ENCODE measurements around the gene MEGF8.

The MEGF8 gene

DNA sequence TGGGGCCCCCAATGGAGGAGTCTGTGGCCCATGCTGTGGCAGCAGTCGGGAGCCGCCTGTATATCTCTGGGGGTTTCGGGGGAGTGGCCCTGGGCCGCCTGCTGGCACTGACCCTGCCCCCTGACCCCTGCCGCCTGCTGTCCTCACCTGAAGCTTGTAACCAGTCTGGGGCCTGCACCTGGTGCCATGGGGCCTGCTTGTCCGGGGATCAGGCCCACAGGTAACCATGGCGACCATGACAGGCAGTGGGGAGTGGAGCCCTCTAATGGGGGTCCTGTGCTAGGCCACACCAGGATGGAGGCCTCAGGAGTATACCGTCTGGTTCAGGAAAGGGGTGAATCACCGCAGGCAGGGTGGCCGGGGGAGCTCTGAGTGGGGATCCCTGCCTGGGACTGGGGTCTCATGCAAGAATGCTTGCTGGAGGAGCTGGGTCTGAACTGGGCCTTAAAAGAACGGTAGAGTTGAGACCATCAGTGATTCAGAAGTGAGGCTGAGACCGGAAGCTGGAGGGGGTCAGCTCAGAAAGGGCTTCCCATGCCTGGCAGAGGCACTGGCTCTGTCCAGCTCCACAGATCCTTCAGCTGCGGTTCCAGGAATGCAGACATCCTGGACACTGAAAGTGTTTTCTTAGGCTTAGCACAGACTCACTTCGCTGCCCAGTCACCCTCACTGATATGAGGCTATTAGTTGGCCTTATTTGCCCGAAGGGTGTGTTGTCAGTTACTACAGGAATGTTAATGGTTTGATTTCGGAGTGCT lies 35.5 kb downstream of the MEGF8 start:
- no peak for DNase-seq

DNA sequence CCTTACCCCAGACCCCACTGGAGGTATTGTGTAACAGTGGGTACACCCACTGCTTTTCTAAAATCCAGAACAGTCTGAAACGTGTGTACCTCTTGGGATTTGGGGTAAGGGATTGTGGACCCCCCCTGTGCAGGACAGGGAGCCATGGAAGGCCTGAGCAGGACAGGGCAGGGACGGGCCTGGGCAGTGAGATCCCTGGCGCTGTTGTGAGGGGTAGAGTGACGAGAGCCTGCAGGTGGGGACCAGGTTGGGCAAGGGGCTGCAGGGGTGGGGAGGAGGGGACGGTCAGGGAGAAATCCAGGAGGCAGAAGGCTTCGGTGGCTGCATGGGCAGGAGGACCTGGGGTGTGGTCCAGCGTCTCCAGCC lies 36.1 kb downstream of the MEGF8 start:
- no peak for DNase-seq

GRCh38 chr19:42362342-42362741 lies 36.9 kb downstream of the MEGF8 start:
- DNase-seq: no peak

- no peak for DNase-seq
Measured at GRCh38 chr19:42362891-42363440, 37.5 kb downstream of the MEGF8 start.

GRCh38 chr19:42363614-42364346 lies 38.3 kb downstream of the MEGF8 start:
- no peak for DNase-seq

GRCh38 chr19:42366673-42367072 lies 41.2 kb downstream of the MEGF8 start:
- DNase-seq: no peak

DNA sequence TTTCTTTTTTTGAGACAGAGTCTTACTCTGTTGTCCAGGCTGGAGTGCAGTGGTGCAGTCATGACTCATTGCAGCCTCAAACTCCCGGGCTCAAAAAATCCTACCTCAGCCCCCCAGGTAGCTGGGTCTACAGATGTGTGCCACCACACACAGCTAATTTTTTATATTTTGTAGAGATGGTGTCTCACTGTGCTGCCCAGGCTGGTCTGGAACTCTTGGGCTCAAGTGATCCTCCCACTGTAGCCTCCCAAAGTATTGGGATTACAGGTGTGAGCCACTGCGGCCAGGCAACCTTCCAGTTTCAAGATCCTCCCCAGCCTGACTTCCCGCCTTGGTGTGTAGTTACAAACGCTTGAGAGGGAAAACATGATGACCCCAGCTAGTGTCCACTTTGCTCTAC lies 42.5 kb downstream of the MEGF8 start:
- no peak for DNase-seq

- no peak for DNase-seq
Measured at GRCh38 chr19:42368360-42368759, 42.9 kb downstream of the MEGF8 start.

DNA sequence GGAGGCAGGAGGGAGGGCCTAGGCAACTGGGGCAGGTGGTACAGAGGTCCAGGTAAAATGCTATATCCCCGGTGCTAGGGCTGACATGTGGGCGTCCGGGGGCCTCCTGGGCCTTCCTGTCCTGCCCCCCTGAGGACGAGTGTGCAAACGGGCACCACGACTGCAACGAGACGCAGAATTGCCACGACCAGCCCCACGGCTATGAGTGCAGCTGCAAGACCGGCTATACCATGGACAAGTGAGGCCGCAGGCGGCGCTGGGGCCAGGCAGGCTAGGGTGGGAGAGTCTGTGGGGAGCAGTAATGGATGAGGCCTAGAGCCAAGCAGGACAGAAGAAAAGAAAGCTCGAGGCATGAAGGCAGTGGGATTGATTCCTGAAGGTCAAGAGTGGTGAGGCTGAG lies 43.3 kb downstream of the MEGF8 start:
- DNase-seq: no peak

DNA sequence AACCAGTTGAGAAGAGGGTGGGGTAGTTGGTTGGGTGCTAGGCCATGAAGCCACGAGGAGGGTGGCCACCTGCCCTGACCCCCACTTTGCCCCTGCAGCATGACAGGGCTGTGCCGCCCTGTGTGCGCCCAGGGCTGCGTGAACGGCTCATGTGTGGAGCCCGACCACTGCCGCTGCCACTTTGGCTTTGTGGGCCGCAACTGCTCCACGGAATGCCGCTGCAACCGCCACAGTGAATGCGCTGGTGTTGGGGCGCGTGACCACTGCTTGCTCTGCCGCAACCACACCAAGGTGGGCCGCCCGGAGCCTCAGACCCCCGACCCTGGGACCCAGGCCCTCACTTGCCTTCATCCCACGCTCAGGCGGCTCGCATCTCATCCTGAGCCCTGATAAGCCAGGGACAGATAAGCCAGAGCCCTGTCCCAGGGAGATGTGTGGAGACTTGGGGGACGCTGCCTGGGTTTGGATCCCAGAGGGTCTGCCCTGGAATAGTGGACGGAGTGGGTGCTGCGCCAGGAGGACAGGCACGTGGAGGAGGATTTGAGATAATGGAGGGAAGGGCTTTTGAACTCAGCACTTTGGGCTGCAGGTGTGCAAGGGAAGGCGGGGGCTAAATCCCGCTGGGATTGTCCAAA lies 44.1 kb downstream of the MEGF8 start:
- DNase-seq: no peak

DNA sequence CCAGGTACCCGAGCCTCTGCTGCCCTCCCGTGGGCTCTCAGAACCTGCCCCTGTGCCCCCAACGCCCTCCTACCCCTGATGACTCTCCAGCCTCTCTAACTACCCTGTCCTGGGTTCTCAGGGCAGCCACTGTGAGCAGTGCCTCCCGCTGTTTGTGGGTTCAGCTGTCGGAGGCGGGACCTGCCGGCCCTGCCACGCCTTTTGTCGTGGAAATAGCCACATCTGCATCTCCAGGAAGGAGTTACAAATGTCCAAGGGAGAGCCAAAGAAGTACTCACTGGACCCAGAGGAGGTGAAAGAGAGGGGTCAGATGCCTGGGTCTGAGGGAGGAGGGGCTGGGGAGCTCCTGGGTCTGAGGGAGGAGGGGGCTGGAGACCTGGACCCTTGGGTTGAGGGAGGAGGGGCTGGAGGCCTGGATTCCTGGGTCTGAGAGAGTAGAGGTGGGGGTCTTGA lies 44.7 kb downstream of the MEGF8 start:
- no peak for DNase-seq

DNA sequence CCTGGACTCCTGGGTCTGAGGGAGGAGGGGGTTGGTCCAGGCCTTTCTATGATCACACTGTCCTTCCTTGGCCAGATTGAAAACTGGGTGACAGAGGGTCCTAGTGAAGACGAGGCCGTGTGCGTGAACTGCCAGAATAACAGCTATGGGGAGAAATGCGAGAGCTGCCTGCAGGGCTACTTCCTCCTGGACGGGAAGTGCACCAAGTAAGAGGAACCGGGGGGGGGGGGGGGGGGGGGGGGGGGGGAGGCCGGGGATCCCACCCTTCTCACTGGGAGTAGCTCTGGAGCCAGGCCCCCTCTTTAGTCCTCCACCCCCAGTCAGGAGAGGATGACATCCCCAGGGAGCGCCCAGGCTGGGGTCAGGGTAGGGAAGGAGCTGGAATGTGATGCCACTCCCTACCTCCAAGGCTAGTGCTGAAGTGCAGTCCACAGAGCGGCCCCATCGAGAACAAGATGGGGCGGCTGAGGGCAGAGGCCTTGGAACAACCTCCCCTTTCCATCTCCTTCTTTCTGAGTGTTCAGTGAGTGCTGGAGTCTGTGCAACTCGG lies 45.3 kb downstream of the MEGF8 start:
- DNase-seq: no peak

- no peak for DNase-seq
Measured at GRCh38 chr19:42374826-42375376, 49.5 kb downstream of the MEGF8 start.

GRCh38 chr19:42375415-42376176 lies 50.2 kb downstream of the MEGF8 start:
- no peak for DNase-seq

GRCh38 chr19:42376177-42376555 lies 50.7 kb downstream of the MEGF8 start:
- DNase-seq: no peak

- no peak for DNase-seq
Measured at GRCh38 chr19:42378225-42379215, 53.1 kb downstream of the MEGF8 start.

DNA sequence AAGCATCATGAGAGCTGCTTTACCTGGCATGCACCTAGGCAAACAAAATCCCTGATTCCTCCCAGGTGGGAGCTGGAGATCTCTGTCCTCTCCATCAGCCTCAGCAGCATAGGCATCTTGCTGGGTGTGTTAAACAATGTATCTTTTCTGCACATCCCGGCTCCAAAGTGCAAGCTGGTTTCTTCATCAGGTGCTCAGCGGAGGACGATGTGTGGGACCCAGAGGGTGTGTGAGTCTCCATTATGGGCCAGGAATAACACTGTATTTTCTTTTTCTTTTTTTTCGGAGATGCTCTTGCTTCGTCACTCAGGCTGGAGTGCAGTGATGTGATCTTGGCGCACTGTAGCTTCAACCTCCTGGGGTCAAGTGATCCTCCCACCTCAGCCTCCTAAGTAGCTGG lies 54.7 kb downstream of the MEGF8 start:
- DNase-seq: no peak

DNA sequence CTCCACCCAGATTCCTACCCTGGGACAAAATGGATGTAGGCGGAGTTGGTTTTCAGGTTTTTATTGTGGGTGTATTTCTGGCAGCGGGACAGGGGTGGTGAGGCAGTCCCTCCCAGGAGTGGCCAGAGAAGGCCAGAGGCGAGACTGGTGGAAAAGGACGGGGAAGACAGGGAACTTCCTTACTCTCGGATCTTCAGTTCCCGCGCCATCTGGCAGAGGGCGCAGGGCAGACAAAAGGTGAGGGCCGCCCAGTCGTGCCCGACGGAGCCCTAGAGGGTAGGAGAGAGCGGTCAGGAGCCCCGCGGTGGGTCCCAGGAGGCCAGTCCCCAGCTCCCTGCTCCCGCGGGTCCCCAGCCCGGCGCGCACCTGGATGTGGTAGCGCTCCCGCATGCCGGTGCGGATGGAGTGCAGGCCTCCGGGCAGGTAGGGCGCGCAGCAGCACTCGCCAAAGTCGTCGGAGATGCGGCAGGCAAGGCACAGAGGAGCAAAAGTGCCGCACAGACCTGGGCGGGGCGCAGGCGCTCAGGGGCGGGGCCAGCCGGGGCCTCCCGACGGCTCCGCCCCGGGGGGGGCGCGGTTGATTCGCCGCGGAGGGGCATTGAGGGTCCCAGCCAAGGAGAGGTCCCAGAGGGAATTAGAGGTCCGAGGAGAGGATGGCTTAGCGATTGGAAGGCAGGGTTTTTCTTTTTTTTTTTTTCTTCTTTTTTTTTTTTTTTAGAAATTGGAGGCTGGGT lies 61.7 kb downstream of the MEGF8 start:
- DNase-seq: peak; percentile 29 to 58

DNA sequence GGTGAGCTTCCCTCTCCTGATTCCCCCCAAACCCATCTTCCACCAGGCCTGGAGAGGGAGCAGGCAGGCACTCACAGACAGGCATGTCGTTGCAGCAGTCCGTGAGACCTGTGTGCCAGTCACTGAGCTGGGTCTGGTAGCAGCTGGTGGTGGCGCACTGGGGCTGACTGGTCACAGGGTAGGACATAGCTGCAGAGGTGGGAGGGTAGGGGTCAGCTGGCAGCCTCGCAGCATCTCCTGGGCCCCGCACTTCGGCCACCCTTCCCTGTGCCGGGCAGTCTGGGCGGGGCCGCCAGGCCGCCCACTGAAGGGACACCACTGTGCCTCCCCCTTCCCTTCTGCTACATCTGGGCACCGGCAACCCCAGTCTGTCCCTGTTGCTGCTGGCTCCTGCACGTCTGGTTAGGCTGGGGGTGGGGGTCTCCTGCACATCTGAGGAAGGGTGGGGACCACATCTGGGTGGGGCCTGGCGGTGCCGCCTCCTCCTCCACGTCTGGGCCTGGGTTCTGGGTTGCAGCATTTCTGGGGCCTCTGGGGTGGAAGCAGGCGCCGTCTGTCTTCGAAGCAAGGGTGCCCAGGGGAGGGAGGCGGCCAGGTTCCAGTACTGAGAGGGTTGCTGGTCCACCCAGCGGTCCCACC lies 63.5 kb downstream of the MEGF8 start:
- DNase-seq: no peak

- DNase-seq: no peak
Measured at GRCh38 chr19:42389899-42390298, 64.5 kb downstream of the MEGF8 start, which contains the start of gene CNFN. Gene CNFN (minus strand): TSS chr19:42390297. CDS start chr19:42389037, 1,260 bp downstream.
